NT2/D1 (cell line): ENCODE measurements around the gene S100A16.
"Not testable (repeated sequence)": the region's sequence is repeated elsewhere in the genome, so short reads cannot be mapped to it uniquely, and the experiment has no call there.

ENCODE experiments used
- DNase-seq: peaks from one replicate; pipeline ENCODE4 v3.0.0-alpha.2; 2011; ENCODE audit warnings: low read depth, low spot score
- H3K27me3 ChIP-seq: 2 replicates; pipeline ENCODE4 v1.6.0; 2011; ENCODE audit warnings: mild to moderate bottlenecking; ENCODE audit not compliant: insufficient read length, insufficient read depth
- H3K36me3 ChIP-seq: 2 replicates; pipeline ENCODE4 v1.6.1; 2011; ENCODE audit warnings: mild to moderate bottlenecking, low read length, mixed read lengths; ENCODE audit not compliant: insufficient read depth, insufficient read length
- H3K4me1 ChIP-seq: 2 replicates; pipeline ENCODE4 v1.5.1; 2011; ENCODE audit not compliant: insufficient read depth, insufficient read length
- H3K4me3 ChIP-seq: 2 replicates; pipeline ENCODE4 v1.5.1; 2011; ENCODE audit warnings: low read depth; ENCODE audit not compliant: insufficient read length
- H3K9ac ChIP-seq: 2 replicates; pipeline ENCODE4 v1.6.0; 2011; ENCODE audit warnings: low read depth; ENCODE audit not compliant: insufficient read length
- H3K9me3 ChIP-seq: 2 replicates; pipeline ENCODE4 v1.5.1; 2011; ENCODE audit warnings: mild to moderate bottlenecking, low read length; ENCODE audit not compliant: insufficient read depth
- SUZ12 ChIP-seq: IDR thresholded peaks from 2 replicates; pipeline ENCODE4 v1.6.1; 2011; ENCODE audit not compliant: insufficient read length, insufficient read depth; ENCODE audit errors: extremely low read depth
- YY1 ChIP-seq: IDR thresholded peaks from 2 replicates; pipeline ENCODE4 v1.6.1; 2011; ENCODE audit not compliant: insufficient read length, insufficient read depth
- ZNF274 ChIP-seq: IDR thresholded peaks from 2 replicates; pipeline ENCODE4 v1.6.1; 2011; ENCODE audit warnings: mild to moderate bottlenecking, low read depth, low read length

Gene S100A16

GRCh38 chr1:153646672-153647345 is 33.9 kb upstream of the S100A16 start:
- no peak overlapping the region for H3K9ac ChIP-seq
- peaks cover 56% of the 10 kb centered on the region for H3K36me3 ChIP-seq
- H3K9me3 ChIP-seq, result no peaks in the 10 kb centered on the region
- no peaks in the 10 kb centered on the region for H3K27me3 ChIP-seq
- H3K4me1 ChIP-seq, result peaks cover 3% of the 10 kb centered on the region
- TF ChIP-seq ZNF274, result no peak
- no peak for TF ChIP-seq SUZ12
- TF ChIP-seq YY1, result no peak
- H3K4me3 ChIP-seq, result no peak overlapping the region
- DNase-seq, result no peak

DNA sequence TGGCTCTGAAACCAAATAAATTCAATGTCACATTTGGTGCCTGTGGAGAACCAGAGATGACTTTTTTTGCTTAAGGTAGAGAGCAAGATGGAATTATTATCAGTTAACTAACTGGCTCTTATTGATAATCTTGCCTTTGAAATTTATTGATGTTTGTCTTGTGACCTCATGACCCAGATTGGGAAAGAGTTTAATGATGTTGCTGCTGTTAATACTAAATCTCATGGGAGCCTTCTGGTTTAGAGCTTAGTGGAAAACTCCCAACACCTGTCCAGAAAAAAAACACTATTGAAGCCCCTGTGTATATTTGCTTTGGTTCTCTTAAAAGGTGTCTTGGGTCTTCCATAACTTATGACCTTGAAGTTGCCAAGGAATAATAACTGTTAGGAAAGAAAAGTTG is 30.9 kb upstream of the S100A16 start:
- TF ChIP-seq ZNF274, result no peak
- no peak for TF ChIP-seq YY1
- TF ChIP-seq SUZ12, result no peak
- H3K36me3 ChIP-seq, result peaks cover 86% of the 10 kb centered on the region
- H3K9me3 ChIP-seq, result no peaks in the 10 kb centered on the region
- H3K4me3 ChIP-seq, result no peak overlapping the region
- no peak for DNase-seq
- H3K9ac ChIP-seq, result no peak overlapping the region
- H3K4me1 ChIP-seq, result no peaks in the 10 kb centered on the region
- H3K27me3 ChIP-seq, result no peaks in the 10 kb centered on the region

- H3K9ac ChIP-seq, result no peak overlapping the region
- TF ChIP-seq YY1, result no peak
- no peak for TF ChIP-seq SUZ12
- TF ChIP-seq ZNF274, result no peak
- DNase-seq, result no peak
- no peaks in the 10 kb centered on the region for H3K9me3 ChIP-seq
- H3K27me3 ChIP-seq, result no peaks in the 10 kb centered on the region
- H3K36me3 ChIP-seq, result peaks cover 93% of the 10 kb centered on the region
- H3K4me1 ChIP-seq, result no peaks in the 10 kb centered on the region
- no peak overlapping the region for H3K4me3 ChIP-seq
Observed at GRCh38 chr1:153643100-153643499, 30.2 kb upstream of the S100A16 start.

DNA sequence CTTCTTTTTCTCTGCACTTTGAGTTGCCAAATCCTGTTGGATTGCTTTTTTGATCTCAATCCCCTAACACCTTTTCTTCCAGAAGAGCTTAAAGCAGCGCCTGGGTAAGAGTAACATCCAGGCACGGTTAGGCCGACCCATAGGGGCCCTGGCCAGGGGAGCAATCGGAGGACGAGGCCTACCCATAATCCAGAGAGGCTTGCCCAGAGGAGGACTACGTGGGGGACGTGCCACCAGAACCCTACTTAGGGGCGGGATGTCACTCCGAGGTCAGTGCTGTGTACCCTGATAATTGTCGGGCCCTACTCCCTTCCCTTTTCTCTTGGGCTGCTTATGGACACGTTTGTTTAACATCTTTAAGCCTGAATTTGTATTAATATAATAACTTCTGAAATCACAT is 29.2 kb upstream of the S100A16 start:
- DNase-seq, result no peak
- Histone ChIP-seq H3K4me1 (no peaks in the 10 kb centered on the region), H3K36me3 (peaks cover 99% of the 10 kb centered on the region), H3K9ac (no peak overlapping the region), H3K27me3 (no peaks in the 10 kb centered on the region), H3K9me3 (no peaks in the 10 kb centered on the region), H3K4me3 (no peak overlapping the region)
- no peak for TF ChIP-seq SUZ12
- no peak for TF ChIP-seq YY1
- TF ChIP-seq ZNF274, result no peak

DNA sequence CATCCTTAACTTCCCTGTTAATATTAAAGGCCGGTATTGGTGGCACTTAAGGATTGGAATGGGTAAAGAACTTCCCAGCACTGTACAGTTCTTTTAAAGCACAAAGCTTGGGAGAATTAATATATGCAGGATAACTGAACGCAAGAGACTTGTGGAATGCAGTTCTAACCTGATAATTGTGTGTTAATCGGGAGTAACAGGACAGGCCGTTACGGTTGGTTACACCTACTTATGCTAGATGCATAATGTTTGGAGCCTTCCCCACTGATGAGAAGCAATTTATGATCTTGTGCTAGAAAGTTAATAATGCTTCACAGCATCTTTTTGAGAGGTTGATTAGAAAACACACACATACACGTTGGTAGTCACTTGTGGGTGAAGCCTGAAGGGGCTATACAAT is 27.9 kb upstream of the S100A16 start:
- no peaks in the 10 kb centered on the region for H3K9me3 ChIP-seq
- peaks cover 99% of the 10 kb centered on the region for H3K36me3 ChIP-seq
- TF ChIP-seq ZNF274, result no peak
- no peak for TF ChIP-seq YY1
- no peak for TF ChIP-seq SUZ12
- no peak for DNase-seq
- H3K4me1 ChIP-seq, result no peaks in the 10 kb centered on the region
- no peaks in the 10 kb centered on the region for H3K27me3 ChIP-seq
- no peak overlapping the region for H3K9ac ChIP-seq
- H3K4me3 ChIP-seq, result no peak overlapping the region

GRCh38 chr1:153640213-153640612 is 27.3 kb upstream of the S100A16 start:
- peaks cover 99% of the 10 kb centered on the region for H3K36me3 ChIP-seq
- not testable (repeated sequence) for H3K4me1 ChIP-seq, H3K9ac ChIP-seq, H3K27me3 ChIP-seq, DNase-seq, H3K4me3 ChIP-seq, H3K9me3 ChIP-seq

DNA sequence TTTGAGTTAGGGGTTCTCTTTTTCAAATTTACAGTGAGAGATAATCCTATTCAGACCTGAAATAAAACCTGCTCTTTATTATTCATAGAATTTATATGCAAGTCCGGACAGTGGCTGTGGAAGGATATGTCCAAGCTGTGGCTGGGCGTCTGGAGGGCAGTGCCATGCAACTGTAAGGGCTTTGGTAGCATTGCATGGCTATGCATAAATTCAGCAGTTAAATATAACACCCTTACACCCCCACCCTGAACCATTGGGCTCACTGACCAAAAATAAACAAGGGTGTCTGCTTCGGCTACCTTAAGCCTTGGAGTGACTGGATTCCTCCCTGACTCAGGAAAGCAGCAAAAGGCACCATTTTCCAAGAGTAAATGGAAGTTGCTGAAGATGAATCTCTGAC is 26.3 kb upstream of the S100A16 start:
- no peak overlapping the region for H3K9ac ChIP-seq
- H3K36me3 ChIP-seq, result peaks cover 94% of the 10 kb centered on the region
- H3K4me3 ChIP-seq, result no peak overlapping the region
- no peak for DNase-seq
- no peaks in the 10 kb centered on the region for H3K27me3 ChIP-seq
- no peak for TF ChIP-seq YY1
- TF ChIP-seq SUZ12, result no peak
- TF ChIP-seq ZNF274, result no peak
- no peaks in the 10 kb centered on the region for H3K9me3 ChIP-seq
- H3K4me1 ChIP-seq, result no peaks in the 10 kb centered on the region

- no peak for DNase-seq
- H3K4me3 ChIP-seq, result no peak overlapping the region
Observed at GRCh38 chr1:153638261-153638660, 25.3 kb upstream of the S100A16 start.

More at GRCh38 chr1:153638261-153638660, 25.3 kb upstream of the S100A16 start:
- Histone ChIP-seq H3K36me3 (peaks cover 84% of the 10 kb centered on the region), H3K27me3 (no peaks in the 10 kb centered on the region), H3K9ac (no peak overlapping the region), H3K4me1 (no peaks in the 10 kb centered on the region), H3K9me3 (no peaks in the 10 kb centered on the region)
- TF ChIP-seq YY1 (no peak), SUZ12 (no peak), ZNF274 (no peak)
